Immature natural killer cell (primary cell): ENCODE results near the gene MAL. TPM values are rescaled to one million over a fixed set of nuclear protein-coding genes. Genes with fewer than 3 reads are reported as not detected.

Source experiments
- DNase-seq, 3 donors: peaks; one replicate each; pipeline ENCODE4 v3.0.0; 2022; ENCODE audit warnings: mixed read lengths in 1 of 3
- H3K27ac Mint-ChIP-seq, 6 donors: one replicate each; pipeline ENCODE4 v1.8.0; 2020; ENCODE audit warnings: mixed read lengths in 6 of 6, mild to moderate bottlenecking in 5 of 6, inconsistent platforms in 4 of 6, moderate library complexity in 3 of 6
- H3K27me3 Mint-ChIP-seq, 3 donors: one replicate each; pipeline ENCODE4 v1.8.0; 2020 to 2021; ENCODE audit warnings: low read depth in 3 of 3, mild to moderate bottlenecking in 3 of 3, mixed read lengths in 3 of 3, moderate library complexity in 3 of 3, inconsistent platforms in 1 of 3
- H3K36me3 Mint-ChIP-seq, 3 donors: one replicate each; pipeline ENCODE4 v1.8.0; 2020; ENCODE audit warnings: mixed read lengths in 3 of 3, inconsistent platforms in 2 of 3, mild to moderate bottlenecking in 2 of 3
- H3K4me1 Mint-ChIP-seq, 2 donors: one replicate each; pipeline ENCODE4 v1.8.0; 2020; ENCODE audit warnings: inconsistent platforms in 2 of 2, mild to moderate bottlenecking in 2 of 2, mixed read lengths in 2 of 2, moderate library complexity in 1 of 2
- H3K4me3 Mint-ChIP-seq, 5 donors: one replicate each; pipeline ENCODE4 v1.8.0; 2020; ENCODE audit warnings: mild to moderate bottlenecking in 5 of 5, mixed read lengths in 5 of 5, inconsistent platforms in 3 of 5, moderate library complexity in 3 of 5
- H3K9me3 Mint-ChIP-seq, 6 donors: one replicate each; pipeline ENCODE4 v1.8.0; 2020; ENCODE audit warnings: mild to moderate bottlenecking in 6 of 6, mixed read lengths in 6 of 6, inconsistent platforms in 4 of 6, moderate library complexity in 3 of 6
- polyA plus RNA-seq, 3 donors: library from polyadenylated mRNA; unstranded; fragments of 300-500 nt; fragmentation: Illumina TruSeq; gene quantifications; one replicate each; pipeline ENCODE4 v1.2.3, GENCODE V29; 2021

MAL gene
- polyA plus RNA-seq, 3 donors from 2014 or later: 1.2 to 1.9 (median 1.6) TPM

DNA sequence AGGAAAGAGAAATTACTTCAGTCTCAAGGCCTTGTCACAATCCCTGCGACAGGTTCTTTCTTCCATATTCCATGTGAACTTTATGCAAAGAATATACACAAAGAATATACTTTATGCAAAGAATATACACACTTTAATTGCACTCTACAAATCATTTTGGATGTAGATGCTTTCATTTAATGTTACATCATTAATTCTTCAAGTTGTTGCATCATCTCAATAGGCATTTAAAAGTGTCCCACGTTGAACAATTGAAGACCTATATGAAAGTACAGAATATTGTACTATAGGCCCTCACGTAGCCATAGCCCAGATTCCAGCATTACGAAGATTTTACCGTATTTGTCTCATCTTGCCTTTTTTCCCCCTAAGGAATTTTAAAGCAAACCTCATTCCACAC, 33.1 kb upstream of the MAL start:
- Mint-ChIP-seq H3K36me3 (no peaks in the 10 kb centered on the region), H3K4me1 (no peaks in the 10 kb centered on the region), H3K9me3 (no peaks in the 10 kb centered on the region), H3K4me3 (no peak overlapping the region), H3K27ac (no peak overlapping the region), H3K27me3 (peaks cover under 1 to 6% (median 4%) of the 10 kb centered on the region in 3 donors)
- no peak for DNase-seq

DNA sequence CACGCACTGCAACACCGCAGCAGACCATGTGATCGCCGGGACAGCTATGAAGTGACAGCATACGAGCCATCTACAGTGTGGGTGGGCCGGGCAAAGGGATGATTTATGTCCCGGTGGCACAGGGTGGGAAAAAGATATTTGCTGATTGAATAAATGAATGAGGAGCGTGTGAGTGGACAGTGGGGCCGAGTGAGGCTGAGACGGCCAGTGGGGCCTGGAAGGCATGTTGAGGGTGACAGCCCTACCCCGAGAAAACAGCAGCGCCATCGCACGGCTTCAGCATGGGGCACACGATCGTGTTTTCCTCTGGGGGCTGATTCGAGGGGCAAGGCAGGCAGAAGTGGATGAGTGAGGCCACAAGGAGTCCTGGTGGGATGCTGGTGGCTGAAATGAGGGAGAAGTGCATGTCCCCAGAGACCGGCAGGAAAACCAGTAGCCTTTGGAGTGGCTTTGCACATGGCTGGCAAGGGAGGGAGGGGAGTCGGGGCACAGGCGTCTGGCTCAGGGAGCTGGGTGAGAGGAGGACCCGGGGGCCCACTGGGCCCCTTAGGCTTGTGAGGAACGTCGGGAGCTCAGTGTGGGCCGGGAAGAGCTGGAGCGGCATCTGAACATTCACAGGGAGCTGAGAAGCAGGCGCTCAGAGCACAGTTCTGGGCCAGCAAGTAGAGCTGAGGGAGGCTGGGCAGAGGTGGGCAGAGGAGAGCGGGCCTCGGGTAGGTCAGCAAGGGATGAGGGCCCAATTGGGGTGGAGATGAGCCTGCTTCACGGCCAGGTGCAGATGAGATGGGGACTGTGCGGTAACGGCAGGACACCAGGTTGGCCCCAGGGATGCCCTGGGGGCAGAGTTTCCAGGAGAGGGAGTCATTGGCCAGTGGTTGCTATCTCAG, 32.1 kb upstream of the MAL start:
- no peaks in the 10 kb centered on the region for H3K9me3 Mint-ChIP-seq
- no peak overlapping the region for H3K4me3 Mint-ChIP-seq
- no peak overlapping the region for H3K27ac Mint-ChIP-seq
- no peaks in the 10 kb centered on the region for H3K36me3 Mint-ChIP-seq
- no peaks in the 10 kb centered on the region for H3K4me1 Mint-ChIP-seq
- H3K27me3 Mint-ChIP-seq: peaks cover 3 to 8% (median 8%) of the 10 kb centered on the region in 3 donors
- DNase-seq: no peak

DNA sequence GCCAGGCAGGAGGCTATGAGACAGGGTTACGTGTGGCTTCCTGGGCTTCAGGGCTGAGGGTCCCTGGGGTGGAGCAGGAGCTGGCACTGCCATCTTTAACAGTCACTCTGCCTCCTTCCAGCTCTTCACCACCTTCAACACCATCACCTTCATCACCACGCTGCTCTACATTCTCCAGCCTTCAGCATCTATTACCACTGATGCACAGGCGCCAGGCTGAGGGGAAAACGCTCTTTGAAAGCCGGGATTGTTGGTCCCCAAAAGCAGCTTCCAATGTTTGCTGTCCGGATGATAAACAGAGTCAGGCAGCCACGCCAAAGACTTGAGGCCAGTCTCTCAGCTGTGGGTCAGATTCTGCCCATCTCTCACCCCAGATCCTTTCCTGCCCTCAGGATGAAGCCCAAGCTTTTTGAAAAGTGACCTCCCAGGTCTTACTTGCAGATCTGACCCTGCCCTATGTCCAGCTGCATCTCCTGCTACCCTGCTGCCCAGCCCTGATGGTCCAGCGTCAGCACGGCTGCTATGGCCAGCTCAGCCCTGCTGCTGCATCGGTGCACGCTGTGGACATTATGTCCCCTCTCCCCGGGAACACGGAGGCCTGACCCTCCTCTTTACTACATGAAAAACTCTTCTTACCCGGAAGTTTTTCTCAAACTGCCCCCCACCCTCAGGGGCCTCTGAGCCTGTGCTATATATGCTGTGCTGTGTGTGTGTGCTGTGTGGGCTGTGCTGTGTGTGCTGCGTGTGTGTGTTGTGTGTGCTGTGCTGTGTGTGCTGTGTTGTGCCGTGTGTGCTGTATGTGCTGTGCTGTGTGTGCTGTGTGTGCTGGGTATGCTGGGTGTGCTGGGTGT, 31.2 kb upstream of the MAL start:
- H3K27me3 Mint-ChIP-seq: peaks cover 3 to 8% (median 8%) of the 10 kb centered on the region in 3 donors
- H3K27ac Mint-ChIP-seq: no peak overlapping the region
- DNase-seq: no peak

DNA sequence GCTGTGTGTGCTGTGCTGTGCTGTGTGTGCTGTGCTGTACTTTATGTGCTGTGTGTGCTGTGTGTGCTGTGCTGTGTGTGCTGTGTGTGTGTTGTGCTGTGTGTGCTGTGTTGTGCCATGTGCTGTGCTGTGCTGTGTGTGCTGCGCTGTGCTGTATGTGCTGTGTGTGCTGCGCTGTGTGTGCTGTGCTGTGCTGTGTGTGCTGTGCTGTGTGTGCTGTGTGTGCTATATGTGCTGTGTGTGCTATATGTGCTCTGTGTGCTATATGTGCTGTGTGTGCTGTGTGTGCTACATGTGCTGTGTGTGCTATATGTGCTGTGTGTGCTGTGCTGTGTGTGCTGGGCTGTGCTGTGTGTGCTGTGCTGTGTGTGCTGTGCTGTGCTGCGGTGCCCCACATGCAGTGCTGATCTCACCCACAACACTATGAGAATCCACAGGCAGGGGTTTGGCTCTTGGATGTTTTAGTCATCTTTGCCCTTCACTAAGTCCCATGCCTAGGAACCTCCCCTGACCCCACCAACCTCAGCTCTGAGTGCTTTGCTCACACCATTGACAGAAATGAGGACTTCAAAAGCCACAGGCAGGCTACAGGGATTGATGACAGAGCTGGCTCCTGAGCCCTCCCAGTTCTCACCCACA, 30.5 kb upstream of the MAL start:
- H3K27me3 Mint-ChIP-seq: peaks cover 3 to 8% (median 8%) of the 10 kb centered on the region in 3 donors
- H3K27ac Mint-ChIP-seq: no peak overlapping the region
- H3K4me3 Mint-ChIP-seq: no peak overlapping the region

More for the DNA sequence above, 31.2 kb upstream of the MAL start:
- no peak overlapping the region for H3K4me3 Mint-ChIP-seq
- H3K4me1 Mint-ChIP-seq: no peaks in the 10 kb centered on the region
- H3K9me3 Mint-ChIP-seq: no peaks in the 10 kb centered on the region
- H3K36me3 Mint-ChIP-seq: no peaks in the 10 kb centered on the region

DNA sequence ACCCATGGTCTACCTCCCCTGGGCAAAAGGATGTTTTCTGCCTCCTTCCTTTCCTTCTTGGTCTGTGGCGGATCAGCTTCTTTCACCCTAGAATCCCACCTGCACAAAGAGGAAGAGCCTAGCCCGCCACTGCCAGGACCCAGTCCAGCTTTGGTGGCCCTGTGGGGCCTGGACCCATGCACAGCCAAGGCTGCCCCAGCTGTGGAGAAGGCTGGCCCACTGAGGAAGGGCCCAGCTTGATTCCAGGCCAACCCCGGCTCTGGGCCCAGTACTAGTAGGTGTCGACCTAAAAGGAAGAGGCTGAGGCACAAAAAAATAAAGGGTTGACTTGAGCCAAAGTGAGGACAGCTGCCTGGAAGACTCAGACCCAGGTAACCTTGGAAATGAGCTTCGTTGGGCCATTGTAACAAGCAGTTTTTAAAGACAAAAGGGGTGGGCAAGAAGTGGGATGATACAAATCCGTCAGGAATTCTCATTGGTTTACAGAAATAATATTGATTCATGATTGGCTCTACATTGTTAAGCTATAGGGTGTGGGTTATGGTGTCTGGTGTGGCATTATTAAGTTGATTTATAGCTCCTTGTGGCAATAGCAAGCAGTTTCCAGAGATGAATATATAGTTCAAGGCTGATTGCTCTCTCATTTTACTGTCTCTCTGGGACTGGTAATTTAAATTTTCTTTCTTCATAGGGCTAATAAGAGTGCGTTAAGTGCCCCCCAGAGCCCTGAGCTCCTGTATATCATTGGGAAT, 29.8 kb upstream of the MAL start:
- Mint-ChIP-seq H3K27me3 (peaks cover 3 to 8% (median 8%) of the 10 kb centered on the region in 3 donors), H3K4me3 (no peak overlapping the region), H3K4me1 (no peaks in the 10 kb centered on the region), H3K9me3 (no peaks in the 10 kb centered on the region), H3K36me3 (no peaks in the 10 kb centered on the region), H3K27ac (no peak overlapping the region)
- DNase-seq: no peak

More for the DNA sequence above, 30.5 kb upstream of the MAL start:
- no peaks in the 10 kb centered on the region for H3K36me3 Mint-ChIP-seq
- H3K9me3 Mint-ChIP-seq: no peaks in the 10 kb centered on the region
- H3K4me1 Mint-ChIP-seq: no peaks in the 10 kb centered on the region
- no peak for DNase-seq

DNA sequence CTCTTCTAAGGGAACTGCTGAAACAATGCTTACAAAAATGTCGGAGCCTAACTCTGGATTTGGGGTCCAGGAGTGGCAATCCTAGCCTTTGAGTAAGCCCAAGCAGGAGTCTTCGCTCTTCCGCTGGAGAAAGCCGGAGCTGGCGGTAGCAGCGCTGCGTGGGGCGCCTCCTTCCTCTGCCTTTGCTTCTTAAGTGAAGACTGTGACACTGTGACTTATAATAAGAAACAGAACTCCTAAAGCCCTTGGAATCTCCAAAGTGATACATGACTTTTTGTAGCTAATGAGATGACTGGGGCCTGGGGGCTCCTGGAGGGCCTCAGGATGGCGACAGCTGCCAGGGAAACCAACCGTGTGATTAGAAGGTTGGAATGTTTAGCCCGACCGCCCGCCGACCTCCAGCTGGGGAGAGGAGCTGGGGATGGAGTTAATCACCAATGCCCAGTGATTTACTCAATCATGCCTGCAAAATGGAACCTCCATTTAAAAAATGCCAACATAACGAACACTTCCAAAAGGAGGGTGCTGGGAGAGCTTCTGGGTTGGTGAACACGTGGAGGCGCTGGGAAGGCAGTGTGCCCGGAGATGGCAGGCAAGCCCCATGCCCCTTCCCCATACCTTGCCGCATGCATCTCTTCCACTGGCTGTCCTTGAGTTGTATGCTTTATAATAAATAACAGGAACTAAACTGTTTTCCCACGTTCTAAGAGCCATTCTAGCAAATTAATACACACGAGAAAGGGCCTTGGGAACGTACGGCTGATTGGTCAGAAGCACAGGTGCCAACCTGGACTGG, 29.0 kb upstream of the MAL start:
- Mint-ChIP-seq H3K36me3 (no peaks in the 10 kb centered on the region), H3K4me3 (no peak overlapping the region)
- DNase-seq: no peak

DNA sequence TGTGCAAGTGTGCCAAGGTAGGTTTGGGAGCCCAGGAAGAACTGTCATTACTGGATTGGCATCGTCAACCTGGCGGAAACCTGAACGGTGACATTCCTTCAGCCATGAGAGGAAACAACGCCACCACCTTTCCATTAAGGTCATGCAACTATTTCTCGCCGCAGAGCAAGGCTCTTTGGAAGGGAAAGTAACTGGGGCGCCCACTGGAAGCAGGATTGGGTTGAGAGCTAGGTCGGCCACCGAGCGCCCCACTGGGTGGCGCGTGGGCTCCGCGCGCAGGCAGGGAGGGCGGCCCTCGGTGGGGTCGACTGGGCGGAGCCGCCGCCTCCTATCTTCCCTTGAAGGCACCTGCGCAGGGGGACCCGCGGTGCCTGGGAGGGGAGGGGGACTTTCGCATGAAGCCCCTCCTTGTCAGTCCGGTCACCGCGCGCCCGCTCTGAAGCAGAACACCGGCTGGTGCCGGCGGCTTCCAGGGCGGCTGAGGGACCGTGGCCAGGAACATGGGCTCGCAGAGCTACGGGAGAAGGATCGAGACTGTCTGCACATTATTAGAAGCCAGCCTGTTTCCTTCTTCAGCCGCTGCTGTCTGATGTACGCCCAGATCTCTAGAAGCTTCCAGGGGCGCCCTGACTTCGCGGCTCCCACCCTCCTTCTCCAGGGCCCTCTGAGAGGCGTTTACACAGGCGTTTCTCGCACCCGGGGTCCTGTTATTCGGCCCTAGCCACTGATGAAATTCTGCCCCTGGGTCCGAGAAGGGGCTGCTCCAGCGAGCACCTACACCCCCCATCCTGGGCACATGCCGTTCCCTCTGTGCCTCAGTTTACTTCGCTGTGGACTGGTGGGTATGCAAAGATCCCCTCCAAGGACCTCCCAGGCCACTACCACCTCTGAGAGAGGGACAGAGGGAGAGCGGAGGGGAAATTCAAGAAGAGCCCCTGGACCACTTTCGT, 27.3 kb upstream of the MAL start:
- Mint-ChIP-seq H3K9me3 (no peaks in the 10 kb centered on the region), H3K27me3 (peaks cover 4 to 9% (median 6%) of the 10 kb centered on the region in 3 donors)

More for the DNA sequence above, 29.0 kb upstream of the MAL start:
- Mint-ChIP-seq H3K27ac (no peak overlapping the region), H3K27me3 (peaks cover 4 to 8% (median 8%) of the 10 kb centered on the region in 3 donors), H3K4me1 (no peaks in the 10 kb centered on the region), H3K9me3 (no peaks in the 10 kb centered on the region)

DNA sequence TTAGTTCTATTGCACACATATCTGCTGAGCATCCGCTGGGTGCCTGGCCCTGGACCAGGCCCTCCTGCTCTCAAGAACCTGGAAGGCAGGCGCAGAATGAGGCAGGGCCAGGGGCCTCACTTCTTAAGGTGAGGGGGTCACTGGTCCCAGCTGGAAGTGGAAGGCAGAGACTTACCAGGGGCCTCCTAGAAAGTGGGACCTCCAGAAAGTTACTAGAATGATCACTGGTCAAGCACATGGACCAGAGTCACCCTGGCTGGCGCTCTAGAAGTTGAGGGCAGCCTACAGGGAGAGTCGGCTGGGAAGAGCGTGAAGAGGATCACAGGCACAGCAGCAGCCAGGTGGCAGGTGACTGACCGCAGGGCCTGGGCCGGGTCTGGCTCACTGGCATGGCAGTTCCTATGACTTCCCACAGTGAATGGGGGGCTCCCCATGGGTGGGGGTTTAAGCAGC, 26.1 kb upstream of the MAL start:
- no peaks in the 10 kb centered on the region for H3K36me3 Mint-ChIP-seq
- peaks cover 0 to under 1% (median 0%) of the 10 kb centered on the region in 6 donors for H3K9me3 Mint-ChIP-seq
- peaks cover 4 to 7% (median 6%) of the 10 kb centered on the region in 3 donors for H3K27me3 Mint-ChIP-seq
- H3K4me3 Mint-ChIP-seq: no peak overlapping the region
- no peaks in the 10 kb centered on the region for H3K4me1 Mint-ChIP-seq
- no peak overlapping the region for H3K27ac Mint-ChIP-seq
- no peak for DNase-seq

More for the DNA sequence above, 27.3 kb upstream of the MAL start:
- Mint-ChIP-seq H3K4me1 (no peaks in the 10 kb centered on the region), H3K27ac (no peak overlapping the region), H3K36me3 (no peaks in the 10 kb centered on the region), H3K4me3 (no peak overlapping the region)
- DNase-seq: no peak

DNA sequence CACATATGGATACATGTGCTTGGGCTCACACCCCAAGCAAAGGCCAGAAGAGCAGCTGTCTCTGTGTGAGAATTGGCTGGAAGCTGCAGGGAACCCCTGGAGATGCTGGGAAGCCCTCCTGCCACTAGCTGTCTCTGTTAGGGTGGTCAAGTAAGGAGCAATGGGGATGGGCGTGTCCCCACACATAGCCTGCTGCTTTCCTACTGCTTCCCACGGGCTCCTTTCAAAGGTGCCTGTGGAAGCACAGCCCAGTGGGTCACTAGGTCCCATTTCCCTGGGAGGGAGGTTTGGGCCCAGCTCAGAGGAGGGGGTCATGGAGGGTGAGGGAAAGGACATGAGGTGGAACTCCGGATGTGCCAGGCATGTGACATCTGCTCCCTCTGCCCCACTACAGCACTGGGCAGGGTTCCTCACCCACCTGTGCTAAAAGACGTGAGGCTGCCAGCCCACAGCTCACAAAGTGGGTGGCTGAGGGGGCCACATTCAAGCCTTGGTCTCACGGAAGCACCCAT, 24.4 kb upstream of the MAL start:
- no peak overlapping the region for H3K27ac Mint-ChIP-seq
- H3K4me1 Mint-ChIP-seq: no peaks in the 10 kb centered on the region
- H3K36me3 Mint-ChIP-seq: no peaks in the 10 kb centered on the region
- H3K27me3 Mint-ChIP-seq: peaks cover 4 to 7% (median 6%) of the 10 kb centered on the region in 3 donors
- H3K9me3 Mint-ChIP-seq: peaks cover 0 to 2% (median 0%) of the 10 kb centered on the region in 6 donors
- DNase-seq: no peak
- H3K4me3 Mint-ChIP-seq: no peak overlapping the region

DNA sequence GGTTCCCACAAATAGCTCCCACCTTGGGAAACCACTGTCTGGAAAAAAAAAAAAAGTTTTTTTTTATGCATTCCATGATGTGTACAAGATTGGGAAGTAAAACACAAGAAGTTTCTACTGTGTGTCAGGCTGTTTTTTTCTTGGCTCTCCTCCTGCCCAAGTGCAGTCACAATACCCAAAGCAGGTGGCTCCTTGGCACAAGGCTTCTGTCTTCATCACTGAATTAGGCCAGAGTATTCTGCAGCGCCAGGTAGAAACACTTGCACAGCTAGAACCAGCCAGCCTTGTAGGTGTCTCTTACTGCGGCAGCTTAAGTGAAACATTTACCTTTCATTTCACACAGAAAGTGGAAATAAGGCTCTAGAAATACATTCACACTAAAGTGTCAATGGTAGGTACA, 23.8 kb upstream of the MAL start:
- no peaks in the 10 kb centered on the region for H3K36me3 Mint-ChIP-seq
- H3K4me1 Mint-ChIP-seq: no peaks in the 10 kb centered on the region
- DNase-seq: no peak
- no peak overlapping the region for H3K27ac Mint-ChIP-seq
- no peak overlapping the region for H3K4me3 Mint-ChIP-seq
- peaks cover 0 to 2% (median 0%) of the 10 kb centered on the region in 6 donors for H3K9me3 Mint-ChIP-seq
- peaks cover 4 to 7% (median 6%) of the 10 kb centered on the region in 3 donors for H3K27me3 Mint-ChIP-seq

DNA sequence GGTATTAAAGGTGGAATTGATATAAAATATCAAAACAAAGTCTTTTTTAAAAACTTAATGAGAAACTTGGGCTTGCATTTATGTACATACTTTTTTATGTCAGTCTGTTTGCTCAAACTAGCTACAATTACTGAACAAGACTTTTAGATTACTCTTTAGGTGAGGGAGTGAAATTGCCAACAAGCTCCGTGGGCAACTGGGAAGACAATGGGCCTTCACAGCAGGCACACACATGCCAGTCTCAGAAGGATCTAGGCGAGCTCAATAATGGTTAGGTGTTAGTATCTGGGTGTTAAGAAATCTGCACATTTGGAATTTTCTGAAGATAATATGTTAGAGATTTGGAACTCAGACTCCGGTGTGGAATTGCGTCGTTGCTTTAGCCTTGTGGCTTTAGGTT, 23.0 kb upstream of the MAL start:
- Mint-ChIP-seq H3K4me3 (no peak overlapping the region), H3K27ac (no peak overlapping the region), H3K36me3 (no peaks in the 10 kb centered on the region), H3K4me1 (no peaks in the 10 kb centered on the region), H3K27me3 (peaks cover 3 to 6% (median 4%) of the 10 kb centered on the region in 3 donors), H3K9me3 (peaks cover 0 to 2% (median 0%) of the 10 kb centered on the region in 6 donors)
- no peak for DNase-seq
